Mesothelial cell of epicardium (in vitro differentiated cells): Measurements from ENCODE around the gene RUNDC1. TPM values are rescaled to one million over a fixed set of nuclear protein-coding genes. Genes with fewer than 3 reads are reported as not detected.

Experiments
- DNase-seq, 2 experiments: peaks; one replicate each; pipeline ENCODE4 v3.0.0; 2021; ENCODE audit warnings: low spot score in 2 of 2; ENCODE audit not compliant: unreplicated experiment in 2 of 2
- H3K27ac Mint-ChIP-seq: 2 replicates; pipeline ENCODE4 v1.8.0; 2021; ENCODE audit warnings: mixed read lengths
- H3K27me3 Mint-ChIP-seq: 2 replicates; pipeline ENCODE4 v1.8.0; 2021; ENCODE audit warnings: low read depth, mixed read lengths
- H3K36me3 Mint-ChIP-seq: 2 replicates; pipeline ENCODE4 v1.8.0; 2021; ENCODE audit warnings: mixed read lengths
- H3K4me1 Mint-ChIP-seq: 2 replicates; pipeline ENCODE4 v1.8.0; 2021; ENCODE audit warnings: mixed read lengths
- H3K4me3 Mint-ChIP-seq: 2 replicates; pipeline ENCODE4 v1.8.0; 2021; ENCODE audit warnings: mild to moderate bottlenecking, moderate library complexity, mixed read lengths
- H3K9me3 Mint-ChIP-seq: 2 replicates; pipeline ENCODE4 v1.8.0; 2021; ENCODE audit warnings: mixed read lengths
- total RNA-seq: library from RNA; stranded (reverse); gene quantifications from 3 replicates; pipeline ENCODE4 v1.2.1, GENCODE V29; 2021
- TF ChIP-seq, protein P1 (sequence below): fragments of 200-600 bp; sonication (generic); IDR thresholded peaks from one replicate; pipeline ENCODE4 v1.5.0; 2021; ENCODE audit warnings: antibody characterized with exemption; ENCODE audit not compliant: unreplicated experiment

Gene RUNDC1
- total RNA-seq, 1 donor from 2014 or later = 13.9 TPM

DNA sequence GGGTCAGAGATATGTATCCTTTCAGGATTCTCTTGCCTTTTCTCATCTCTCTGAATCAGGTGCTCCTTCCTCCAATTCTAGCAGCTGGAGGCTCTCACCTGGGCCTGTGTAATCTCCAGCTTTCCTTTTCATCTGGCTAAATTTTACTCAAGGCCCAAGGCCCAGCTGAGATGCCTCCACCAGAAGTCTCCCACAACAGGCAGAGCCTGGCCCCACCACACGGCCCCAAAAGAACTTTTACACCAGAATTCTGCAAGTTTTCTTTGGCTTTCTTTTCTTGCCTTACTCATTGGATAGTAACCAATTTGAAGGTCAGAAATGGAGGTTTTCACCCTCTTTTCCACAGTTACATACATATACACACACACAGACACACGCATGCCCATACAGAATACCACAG is 59.3 kb downstream of the RUNDC1 start:
- TF ChIP-seq, protein P1, sequence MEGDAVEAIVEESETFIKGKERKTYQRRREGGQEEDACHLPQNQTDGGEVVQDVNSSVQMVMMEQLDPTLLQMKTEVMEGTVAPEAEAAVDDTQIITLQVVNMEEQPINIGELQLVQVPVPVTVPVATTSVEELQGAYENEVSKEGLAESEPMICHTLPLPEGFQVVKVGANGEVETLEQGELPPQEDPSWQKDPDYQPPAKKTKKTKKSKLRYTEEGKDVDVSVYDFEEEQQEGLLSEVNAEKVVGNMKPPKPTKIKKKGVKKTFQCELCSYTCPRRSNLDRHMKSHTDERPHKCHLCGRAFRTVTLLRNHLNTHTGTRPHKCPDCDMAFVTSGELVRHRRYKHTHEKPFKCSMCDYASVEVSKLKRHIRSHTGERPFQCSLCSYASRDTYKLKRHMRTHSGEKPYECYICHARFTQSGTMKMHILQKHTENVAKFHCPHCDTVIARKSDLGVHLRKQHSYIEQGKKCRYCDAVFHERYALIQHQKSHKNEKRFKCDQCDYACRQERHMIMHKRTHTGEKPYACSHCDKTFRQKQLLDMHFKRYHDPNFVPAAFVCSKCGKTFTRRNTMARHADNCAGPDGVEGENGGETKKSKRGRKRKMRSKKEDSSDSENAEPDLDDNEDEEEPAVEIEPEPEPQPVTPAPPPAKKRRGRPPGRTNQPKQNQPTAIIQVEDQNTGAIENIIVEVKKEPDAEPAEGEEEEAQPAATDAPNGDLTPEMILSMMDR = no peak
- Mint-ChIP-seq H3K27ac (no peak overlapping the region), H3K9me3 (no peaks in the 10 kb centered on the region), H3K27me3 (no peaks in the 10 kb centered on the region), H3K4me1 (peaks cover 9% of the 10 kb centered on the region), H3K36me3 (no peaks in the 10 kb centered on the region), H3K4me3 (no peak overlapping the region)
- DNase-seq = no peak

DNA sequence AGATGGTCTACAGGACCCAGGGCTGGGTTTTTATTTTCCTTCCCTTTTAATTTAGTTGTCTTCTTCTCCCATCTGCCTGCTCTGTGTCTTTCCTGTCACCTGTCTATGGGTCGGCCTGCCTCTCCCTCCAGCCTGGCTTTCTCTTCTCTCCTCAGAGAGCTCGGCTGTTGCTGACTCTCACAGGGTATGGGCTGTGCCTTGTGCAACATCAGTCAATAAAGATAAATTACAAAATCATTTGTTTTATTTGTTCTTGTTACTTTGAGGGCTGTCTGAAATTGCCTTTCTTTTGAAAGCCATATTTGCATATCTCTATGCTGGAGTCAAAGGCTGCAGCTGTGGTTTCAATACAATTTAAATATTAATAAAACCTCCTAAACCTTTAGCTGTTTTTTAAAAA is 60.3 kb downstream of the RUNDC1 start:
- DNase-seq = no peak
- Mint-ChIP-seq H3K4me3 (no peak overlapping the region), H3K27me3 (no peaks in the 10 kb centered on the region), H3K36me3 (no peaks in the 10 kb centered on the region), H3K4me1 (peaks cover 6% of the 10 kb centered on the region), H3K27ac (no peak overlapping the region), H3K9me3 (no peaks in the 10 kb centered on the region)
- TF ChIP-seq, protein P1 = no peak

DNA sequence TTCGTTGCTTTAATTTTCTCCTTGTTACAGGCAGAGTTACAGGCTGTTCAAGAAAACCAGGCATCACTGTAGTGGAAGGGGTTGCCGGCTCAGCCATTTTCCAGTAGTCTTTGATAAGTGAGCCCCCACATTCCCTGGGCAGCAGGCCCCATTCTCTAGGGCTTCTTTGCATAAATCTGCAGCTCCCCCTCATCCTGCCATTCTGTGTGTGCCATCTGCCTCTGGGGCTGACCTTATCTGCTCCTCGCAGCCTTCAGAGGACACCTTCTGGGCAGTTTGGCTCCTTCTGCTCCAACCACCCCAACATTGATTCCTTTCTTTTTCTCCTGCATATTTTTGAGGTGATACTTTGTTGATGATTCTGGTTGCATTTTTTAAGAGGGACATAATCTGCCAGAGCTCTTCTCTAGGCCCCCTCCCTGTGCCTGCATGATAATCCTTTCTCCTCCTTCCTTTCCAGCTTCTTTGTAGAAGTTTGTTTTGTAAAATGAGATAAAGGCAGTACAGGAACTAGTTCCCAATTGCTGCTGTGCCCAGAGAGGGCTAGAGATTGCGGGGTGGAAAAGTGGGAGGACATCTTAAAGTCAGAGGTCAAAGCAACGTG is 61.8 kb downstream of the RUNDC1 start:
- Mint-ChIP-seq H3K9me3 (no peaks in the 10 kb centered on the region), H3K27me3 (no peaks in the 10 kb centered on the region), H3K4me1 (peaks cover 6% of the 10 kb centered on the region), H3K4me3 (no peak overlapping the region), H3K27ac (peak overlapping the region; percentile 64), H3K36me3 (no peaks in the 10 kb centered on the region)
- no peak for DNase-seq
- TF ChIP-seq, protein P1 = no peak

Other genes starting within 250 kb of the RUNDC1 start
- gene EZH1, start 235.5 kb upstream of the RUNDC1 start, total RNA-seq = 38.4 to 45.1 TPM (median 42.5 TPM) in 3 replicates
- gene RAMP2, start 219.3 kb upstream of the RUNDC1 start, total RNA-seq = 19.5 to 22.3 TPM (median 21.6 TPM) in 3 replicates
- 59.4 to 65.0 TPM (median 64.9 TPM) in 3 replicates for gene VPS25, start 207.1 kb upstream of the RUNDC1 start, total RNA-seq
- gene WNK4, start 200.0 kb upstream of the RUNDC1 start, total RNA-seq = 1.3 to 1.8 TPM (median 1.7 TPM) in 3 replicates
- 52.4 to 57.4 TPM (median 54.3 TPM) in 3 replicates for gene COA3, start 181.9 kb upstream of the RUNDC1 start, total RNA-seq
- 0.09 to 0.14 TPM in 2 of 3 replicates, not detected in the other for gene CNTD1, start 181.7 kb upstream of the RUNDC1 start, total RNA-seq
- gene BECN1, start 156.3 kb upstream of the RUNDC1 start, total RNA-seq = 54.5 to 55.8 TPM (median 55.2 TPM) in 3 replicates
- gene PSME3, start 147.2 kb upstream of the RUNDC1 start, total RNA-seq = 88.7 to 92.8 TPM (median 92.0 TPM) in 3 replicates
- gene AOC2, start 136.0 kb upstream of the RUNDC1 start, total RNA-seq = 3.0 to 3.8 TPM (median 3.4 TPM) in 3 replicates
- 1.5 to 2.3 TPM (median 1.9 TPM) in 3 replicates for gene AOC3, start 129.4 kb upstream of the RUNDC1 start, total RNA-seq
- not detected in 3 replicates for gene G6PC1, start 79.8 kb upstream of the RUNDC1 start, total RNA-seq
- 58.6 to 66.0 TPM (median 59.1 TPM) in 3 replicates for gene AARSD1, start 16.1 kb upstream of the RUNDC1 start, total RNA-seq
- gene PTGES3L, start 485 bp upstream of the RUNDC1 start, total RNA-seq = 1.5 to 2.0 TPM (median 1.6 TPM) in 3 replicates
- 1,019 to 1,067 TPM (median 1,060 TPM) in 3 replicates for gene RPL27, start 17.9 kb downstream of the RUNDC1 start, total RNA-seq
- 5.6 to 6.3 TPM (median 5.9 TPM) in 3 replicates for gene IFI35, start 26.2 kb downstream of the RUNDC1 start, total RNA-seq
- 211 to 222 TPM (median 211 TPM) in 3 replicates for gene VAT1, start 41.8 kb downstream of the RUNDC1 start, total RNA-seq
- 7.6 to 8.7 TPM (median 8.7 TPM) in 3 replicates for gene RND2, start 44.7 kb downstream of the RUNDC1 start, total RNA-seq
- gene BRCA1, start 144.8 kb downstream of the RUNDC1 start, total RNA-seq = 12.5 to 15.5 TPM (median 12.6 TPM) in 3 replicates
- 61.6 to 63.5 TPM (median 63.3 TPM) in 3 replicates for gene NBR1, start 190.6 kb downstream of the RUNDC1 start, total RNA-seq
- gene TMEM106A, start 231.3 kb downstream of the RUNDC1 start, total RNA-seq = 12.6 to 14.1 TPM (median 13.3 TPM) in 3 replicates
- gene CCDC200, start 248.1 kb downstream of the RUNDC1 start, total RNA-seq = not detected in 3 replicates